ENCODE measurements around the gene CHM. TPM values are rescaled to one million over a fixed set of nuclear protein-coding genes. Genes with fewer than 3 reads are reported as not detected.
"Not testable (repeated sequence)": the region's sequence is repeated elsewhere in the genome, so short reads cannot be mapped to it uniquely, and the experiment has no call there.

The CHM gene
- total RNA-seq, 4 donors from 2014 or later, result 7.0 to 13.4 (median 12.7) TPM

DNA sequence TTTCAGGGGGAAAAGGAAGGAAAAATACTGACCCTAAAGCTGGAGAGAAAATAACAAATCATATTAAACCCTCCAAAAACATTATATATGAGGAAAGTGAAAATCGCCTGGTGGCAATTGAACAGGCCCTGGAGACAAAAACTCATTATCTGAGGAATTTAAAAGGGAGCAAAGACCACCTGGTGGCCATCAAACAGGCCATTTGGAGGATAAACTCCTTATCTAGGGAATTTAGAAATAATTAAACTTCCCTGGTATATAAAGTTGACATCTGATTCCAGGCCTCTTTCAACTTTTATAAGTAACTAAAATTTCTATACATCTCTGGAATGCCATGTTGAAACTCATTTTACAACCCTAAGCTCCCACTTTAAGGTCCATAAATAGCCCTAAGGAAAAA lies 35.2 kb downstream of the CHM start:
- Histone ChIP-seq H3K36me3 (no peaks in the 10 kb centered on the region), H3K4me1 (no peaks in the 10 kb centered on the region), H3K4me3 (no peak overlapping the region), H3K27ac (no peak overlapping the region), H3K9me3 (no peaks in the 10 kb centered on the region), H3K27me3 (no peaks in the 10 kb centered on the region)
- intact Hi-C loops (cut with DNase I), result no loop called here
- TF ChIP-seq, protein P1, sequence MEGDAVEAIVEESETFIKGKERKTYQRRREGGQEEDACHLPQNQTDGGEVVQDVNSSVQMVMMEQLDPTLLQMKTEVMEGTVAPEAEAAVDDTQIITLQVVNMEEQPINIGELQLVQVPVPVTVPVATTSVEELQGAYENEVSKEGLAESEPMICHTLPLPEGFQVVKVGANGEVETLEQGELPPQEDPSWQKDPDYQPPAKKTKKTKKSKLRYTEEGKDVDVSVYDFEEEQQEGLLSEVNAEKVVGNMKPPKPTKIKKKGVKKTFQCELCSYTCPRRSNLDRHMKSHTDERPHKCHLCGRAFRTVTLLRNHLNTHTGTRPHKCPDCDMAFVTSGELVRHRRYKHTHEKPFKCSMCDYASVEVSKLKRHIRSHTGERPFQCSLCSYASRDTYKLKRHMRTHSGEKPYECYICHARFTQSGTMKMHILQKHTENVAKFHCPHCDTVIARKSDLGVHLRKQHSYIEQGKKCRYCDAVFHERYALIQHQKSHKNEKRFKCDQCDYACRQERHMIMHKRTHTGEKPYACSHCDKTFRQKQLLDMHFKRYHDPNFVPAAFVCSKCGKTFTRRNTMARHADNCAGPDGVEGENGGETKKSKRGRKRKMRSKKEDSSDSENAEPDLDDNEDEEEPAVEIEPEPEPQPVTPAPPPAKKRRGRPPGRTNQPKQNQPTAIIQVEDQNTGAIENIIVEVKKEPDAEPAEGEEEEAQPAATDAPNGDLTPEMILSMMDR (IDR thresholded peaks at IDR 0.05), result no peak
- TF ChIP-seq POLR2A (IDR thresholded peaks at IDR 0.05), result no peak
- 78% methylated on average over 1 of the region's 1 CpG for WGBS, 2 donors
- DNase-seq, result no peak

DNA sequence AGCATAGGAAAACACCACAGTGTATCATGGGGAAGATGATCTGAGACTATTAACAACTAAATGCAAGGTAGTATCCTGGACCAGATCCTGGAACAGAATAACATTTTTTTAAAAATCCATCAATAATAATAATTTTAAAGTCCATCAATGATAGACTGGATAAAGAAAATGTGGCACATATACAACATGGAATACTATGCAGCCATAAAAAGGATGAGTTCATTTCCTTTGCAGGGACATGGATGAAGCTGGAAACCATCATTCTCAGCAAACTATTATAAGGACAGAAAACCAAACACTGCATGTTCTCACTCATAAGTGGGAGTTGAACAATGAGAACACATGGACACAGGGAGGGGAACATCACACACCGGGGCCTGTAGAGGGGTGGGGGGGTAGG lies 37.6 kb downstream of the CHM start:
- 100% methylated on average over 1 of the region's 1 CpG; no CpG with 5 or more reads in 1 of the 2 donors for WGBS, 2 donors
- H3K9me3 ChIP-seq; intact Hi-C loops (cut with DNase I); H3K27me3 ChIP-seq; H3K36me3 ChIP-seq; DNase-seq; H3K4me3 ChIP-seq; H3K4me1 ChIP-seq; H3K27ac ChIP-seq: not testable (repeated sequence)

DNA sequence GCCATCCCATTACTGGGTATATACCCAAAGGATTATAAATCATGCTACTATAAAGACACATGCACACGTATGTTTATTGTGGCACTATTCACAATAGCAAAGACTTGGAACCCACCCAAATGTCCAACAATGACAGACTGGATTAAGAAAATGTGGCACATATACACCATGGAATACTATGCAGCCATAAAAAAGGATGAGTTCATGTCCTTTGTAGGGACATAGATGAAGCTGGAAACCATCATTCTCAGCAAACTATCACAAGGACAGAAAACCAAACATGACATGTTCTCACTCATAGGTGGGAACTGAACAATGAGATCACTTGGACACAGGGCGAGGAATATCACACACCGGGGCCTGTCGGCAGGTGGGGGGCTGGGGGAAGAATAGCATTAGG lies 39.5 kb downstream of the CHM start:
- H3K27me3 ChIP-seq; H3K27ac ChIP-seq; intact Hi-C loops (cut with DNase I); H3K36me3 ChIP-seq; H3K4me3 ChIP-seq; H3K4me1 ChIP-seq; H3K9me3 ChIP-seq; DNase-seq: not testable (repeated sequence)
- 90% methylated on average over 3 to 4 of the region's 4 CpGs for WGBS, 2 donors

DNA sequence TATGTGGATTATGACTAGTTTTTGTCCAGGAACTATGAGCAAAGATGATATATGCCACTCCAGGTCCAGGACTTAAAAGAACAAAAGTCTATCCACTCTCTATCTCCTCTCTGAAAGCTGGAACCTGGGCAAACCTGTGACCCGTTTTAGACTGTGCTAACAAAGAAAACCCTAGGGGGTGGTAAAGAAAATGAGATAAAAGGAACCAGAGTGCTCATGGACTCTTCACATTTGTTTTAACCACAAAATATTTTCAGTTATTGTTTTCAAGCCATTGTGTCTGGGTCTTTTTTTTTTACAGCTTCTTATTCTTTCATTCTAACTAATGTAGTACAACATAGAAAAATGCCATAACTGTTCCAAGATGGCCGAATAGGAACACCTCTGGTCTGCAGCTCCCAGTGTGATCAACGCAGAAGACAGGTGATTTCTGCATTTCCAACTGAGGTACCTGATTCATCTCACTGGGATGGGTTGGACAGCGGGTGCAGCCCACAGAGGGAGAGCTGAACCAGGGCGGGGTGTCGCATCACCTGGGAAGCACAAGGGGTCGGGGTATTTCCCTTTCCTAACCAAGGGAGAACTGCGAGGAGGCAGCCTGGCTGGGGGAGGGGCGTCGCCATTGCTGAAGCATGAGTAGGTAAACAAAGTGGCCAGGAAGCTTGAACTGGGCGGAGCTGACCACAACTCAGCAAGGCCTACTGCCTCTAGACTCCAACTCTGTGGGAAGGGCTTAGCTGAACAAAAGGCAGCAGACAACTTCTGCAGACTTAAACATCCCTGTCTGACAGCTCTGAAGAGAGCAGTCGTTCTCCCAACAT lies 45.1 kb downstream of the CHM start:
- no peak for DNase-seq
- Histone ChIP-seq H3K36me3 (no peaks in the 10 kb centered on the region), H3K9me3 (no peaks in the 10 kb centered on the region), H3K4me1 (peaks cover 0 to 3% (median 0%) of the 10 kb centered on the region in 3 donors), H3K27ac (no peak overlapping the region), H3K27me3 (no peaks in the 10 kb centered on the region), H3K4me3 (no peak overlapping the region)
- WGBS, 2 donors, result 67 to 93% methylated on average over 4 to 10 of the region's 12 CpGs
- intact Hi-C loops (cut with DNase I), result no loop called here
- no peak for TF ChIP-seq POLR2A (IDR thresholded peaks at IDR 0.05)
- TF ChIP-seq, protein P1 (IDR thresholded peaks at IDR 0.05), result no peak

DNA sequence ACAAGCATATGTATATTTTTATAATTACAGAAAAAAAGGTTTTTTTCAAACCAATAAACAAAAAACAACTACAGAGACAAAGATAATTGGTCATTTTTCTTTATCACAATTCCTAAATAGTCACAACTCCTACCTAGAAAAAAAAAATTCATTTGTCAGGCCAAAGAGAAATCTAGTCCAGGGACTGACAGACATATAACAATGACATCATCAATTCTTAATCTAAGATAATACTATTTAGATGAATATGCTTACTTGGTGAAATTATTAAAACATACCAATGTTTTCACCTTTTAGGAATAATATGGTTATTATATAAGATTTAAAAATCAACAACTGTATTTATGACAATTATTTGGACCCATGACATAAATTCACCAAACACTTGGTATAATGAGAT lies 48.4 kb downstream of the CHM start:
- H3K27ac ChIP-seq, result no peak overlapping the region
- H3K4me3 ChIP-seq, result no peak overlapping the region
- intact Hi-C loops (cut with DNase I), result no loop called here
- no peaks in the 10 kb centered on the region for H3K36me3 ChIP-seq
- no peak for TF ChIP-seq POLR2A (IDR thresholded peaks at IDR 0.05)
- TF ChIP-seq, protein P1 (IDR thresholded peaks at IDR 0.05), result no peak
- peaks cover 0 to 8% (median 0%) of the 10 kb centered on the region in 3 donors for H3K4me1 ChIP-seq
- no peaks in the 10 kb centered on the region for H3K9me3 ChIP-seq
- no peak for DNase-seq
- no peaks in the 10 kb centered on the region for H3K27me3 ChIP-seq

DNA sequence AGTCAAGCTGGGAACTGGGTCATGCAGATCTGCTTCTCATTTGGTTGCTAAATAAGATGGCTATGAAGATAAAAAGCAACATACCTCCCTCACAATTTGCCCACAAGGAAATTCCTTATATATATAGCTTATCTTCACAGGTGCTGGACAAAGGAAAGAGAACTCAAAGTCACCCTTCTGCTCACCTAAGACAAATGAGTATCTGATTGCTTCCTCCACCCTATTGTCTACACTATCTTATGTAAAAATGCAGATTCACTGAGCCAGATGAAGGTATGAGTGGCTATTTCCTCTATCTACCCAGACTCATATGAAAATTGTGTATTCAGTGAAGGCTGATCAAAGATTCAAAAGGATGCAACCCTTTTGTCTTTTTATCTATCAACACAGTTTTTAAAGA lies 50.8 kb downstream of the CHM start:
- intact Hi-C loops (cut with DNase I), result no loop called here
- Histone ChIP-seq H3K27me3 (no peaks in the 10 kb centered on the region), H3K9me3 (no peaks in the 10 kb centered on the region), H3K36me3 (no peaks in the 10 kb centered on the region), H3K4me3 (no peak overlapping the region), H3K4me1 (peaks cover 0 to 15% (median 0%) of the 10 kb centered on the region in 3 donors), H3K27ac (no peak overlapping the region)
- no peak for DNase-seq
- TF ChIP-seq, protein P1 (IDR thresholded peaks at IDR 0.05), result no peak
- TF ChIP-seq POLR2A (IDR thresholded peaks at IDR 0.05), result no peak

Measured in esophagus squamous epithelium (tissue), 5 donors.